ENCODE results near the gene NPPB.

The NPPB gene

GRCh38 chr1:11857164-11857851, 1.4 kb downstream of the NPPB start:
- DNase-seq (ENCODE audit: low read depth): no peak

DNA sequence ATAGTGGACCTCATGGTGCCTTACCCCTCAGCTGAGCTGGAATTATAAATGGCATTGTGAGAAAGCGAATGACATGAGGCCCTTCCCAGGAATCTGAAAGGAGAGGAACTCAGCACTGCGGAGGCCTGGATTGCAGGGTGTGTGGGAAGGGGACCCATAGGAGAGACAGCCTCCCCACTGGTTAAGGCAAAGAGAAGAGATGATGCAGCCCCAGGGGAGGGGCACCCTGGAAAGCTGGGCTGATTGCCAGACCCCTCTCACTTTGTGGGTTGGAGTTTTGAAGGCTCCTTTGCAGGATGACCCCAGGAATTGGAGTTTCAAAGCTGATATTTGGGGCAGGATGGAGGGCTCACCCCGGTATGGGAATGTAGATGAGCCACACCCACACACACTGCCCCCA, 2.0 kb downstream of the NPPB start:
- DNase-seq (ENCODE audit: low read depth): no peak

DNA sequence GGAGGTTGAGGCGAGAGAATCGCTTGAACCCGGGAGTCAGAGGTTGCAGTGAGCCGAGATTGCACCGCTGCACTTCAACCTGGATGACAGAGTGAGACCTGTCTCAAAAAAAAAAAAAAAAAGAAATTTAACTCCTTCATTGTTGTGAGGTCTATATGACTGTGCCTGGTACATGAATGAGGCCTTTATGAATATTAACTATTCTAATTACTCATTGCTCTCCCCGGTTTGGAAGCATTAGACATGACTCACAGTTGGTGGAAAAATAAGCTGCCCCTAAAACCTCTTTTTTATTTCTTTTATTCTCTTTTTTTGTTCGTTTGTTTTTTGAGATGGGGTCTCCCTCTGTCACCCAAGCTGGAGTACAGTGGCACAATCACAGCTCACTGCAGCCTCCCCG, 3.3 kb downstream of the NPPB start:
- no peak for DNase-seq (ENCODE audit: low read depth)

GRCh38 chr1:11854519-11854918, 4.2 kb downstream of the NPPB start:
- DNase-seq (ENCODE audit: low read depth): no peak

DNA sequence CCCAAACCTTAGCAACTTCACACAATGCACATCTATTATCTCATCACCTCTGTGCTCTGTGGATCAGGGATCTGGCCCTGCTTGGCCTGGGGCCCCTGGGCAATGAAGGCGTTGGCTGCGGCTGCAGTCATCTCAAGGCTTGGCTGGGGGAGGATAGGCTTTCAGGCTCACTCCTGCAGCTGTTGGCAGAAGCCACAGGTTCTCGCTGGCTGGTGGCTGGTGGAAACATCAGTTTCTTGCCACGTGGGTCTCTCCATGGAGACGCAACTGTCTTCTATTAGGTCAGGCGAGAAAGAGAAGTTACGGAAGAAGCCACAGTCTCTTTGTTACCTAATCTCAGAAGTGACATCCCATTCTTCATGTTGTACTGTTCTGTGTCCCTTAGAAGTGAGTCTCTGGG, 7.6 kb downstream of the NPPB start:
- DNase-seq (ENCODE audit: low read depth): no peak

GRCh38 chr1:11850156-11850555, 8.6 kb downstream of the NPPB start:
- DNase-seq (ENCODE audit: low read depth): no peak

DNA sequence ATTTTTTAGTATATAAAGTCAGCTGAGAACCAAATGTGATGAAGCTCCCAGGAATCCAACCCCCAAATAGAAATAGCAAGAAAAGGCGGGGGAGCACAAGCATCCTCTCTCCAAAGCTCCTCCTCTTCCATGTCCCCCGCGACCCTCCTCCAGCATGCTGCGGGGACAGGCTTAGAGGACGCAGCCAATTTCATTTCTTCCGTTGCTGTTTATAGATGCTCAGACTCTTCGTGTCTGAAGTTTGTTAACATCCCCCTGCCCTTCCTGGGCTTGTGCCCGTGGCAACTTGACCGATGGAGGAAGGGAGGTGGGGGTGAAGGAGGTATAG, 10.4 kb downstream of the NPPB start:
- no peak for DNase-seq (ENCODE audit: low read depth)

DNA sequence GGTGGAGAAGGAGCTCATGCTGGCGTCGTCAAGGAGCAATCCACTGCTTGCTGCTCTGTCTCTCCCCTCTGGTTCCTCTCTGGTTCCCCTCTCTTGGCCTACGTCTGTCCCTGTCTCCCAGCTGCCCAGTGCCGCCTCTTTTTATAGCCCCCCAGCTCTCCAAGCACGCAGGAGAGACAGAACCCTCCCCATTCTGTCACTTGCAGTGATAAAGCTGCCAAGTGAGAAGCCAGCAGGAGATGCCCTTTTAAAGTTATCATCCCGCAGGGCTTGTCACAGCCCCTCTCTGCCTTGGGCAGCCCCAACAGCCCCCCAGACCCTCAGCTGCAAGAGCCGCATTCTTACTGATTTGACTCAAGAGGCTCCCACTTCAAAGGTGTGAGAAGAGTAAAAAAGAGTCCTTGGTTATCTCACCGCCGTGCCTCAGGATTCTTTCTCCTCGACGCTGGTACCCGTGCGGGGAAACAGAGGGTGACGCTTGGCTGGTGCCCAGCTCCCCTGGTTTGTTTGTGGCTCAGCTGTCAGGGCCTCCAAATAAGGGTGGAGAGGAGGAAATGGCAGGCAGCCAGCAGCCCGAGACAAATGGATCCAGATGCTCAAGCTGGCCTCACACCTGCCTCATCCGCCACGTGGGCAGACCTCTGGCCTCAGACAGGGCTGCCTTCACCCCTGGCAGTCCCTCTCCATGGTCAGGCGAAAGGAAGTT, 10.9 kb downstream of the NPPB start, which contains the start of gene NPPA:
Gene NPPA, minus strand, starts transcription at position 117 of the 706 bp plus-strand sequence. Its CDS starts 99 bp downstream, at position 18.
- no peak for DNase-seq (ENCODE audit: low read depth)

- no peak for DNase-seq (ENCODE audit: low read depth)
Measured at GRCh38 chr1:11845641-11846335, 13.0 kb downstream of the NPPB start.

GRCh38 chr1:11842154-11843041, 16.3 kb downstream of the NPPB start:
- no peak for DNase-seq (ENCODE audit: low read depth)

GRCh38 chr1:11841245-11842153, 17.2 kb downstream of the NPPB start:
- no peak for DNase-seq (ENCODE audit: low read depth)

GRCh38 chr1:11839727-11840705, 18.7 kb downstream of the NPPB start:
- DNase-seq (ENCODE audit: low read depth): no peak

DNA sequence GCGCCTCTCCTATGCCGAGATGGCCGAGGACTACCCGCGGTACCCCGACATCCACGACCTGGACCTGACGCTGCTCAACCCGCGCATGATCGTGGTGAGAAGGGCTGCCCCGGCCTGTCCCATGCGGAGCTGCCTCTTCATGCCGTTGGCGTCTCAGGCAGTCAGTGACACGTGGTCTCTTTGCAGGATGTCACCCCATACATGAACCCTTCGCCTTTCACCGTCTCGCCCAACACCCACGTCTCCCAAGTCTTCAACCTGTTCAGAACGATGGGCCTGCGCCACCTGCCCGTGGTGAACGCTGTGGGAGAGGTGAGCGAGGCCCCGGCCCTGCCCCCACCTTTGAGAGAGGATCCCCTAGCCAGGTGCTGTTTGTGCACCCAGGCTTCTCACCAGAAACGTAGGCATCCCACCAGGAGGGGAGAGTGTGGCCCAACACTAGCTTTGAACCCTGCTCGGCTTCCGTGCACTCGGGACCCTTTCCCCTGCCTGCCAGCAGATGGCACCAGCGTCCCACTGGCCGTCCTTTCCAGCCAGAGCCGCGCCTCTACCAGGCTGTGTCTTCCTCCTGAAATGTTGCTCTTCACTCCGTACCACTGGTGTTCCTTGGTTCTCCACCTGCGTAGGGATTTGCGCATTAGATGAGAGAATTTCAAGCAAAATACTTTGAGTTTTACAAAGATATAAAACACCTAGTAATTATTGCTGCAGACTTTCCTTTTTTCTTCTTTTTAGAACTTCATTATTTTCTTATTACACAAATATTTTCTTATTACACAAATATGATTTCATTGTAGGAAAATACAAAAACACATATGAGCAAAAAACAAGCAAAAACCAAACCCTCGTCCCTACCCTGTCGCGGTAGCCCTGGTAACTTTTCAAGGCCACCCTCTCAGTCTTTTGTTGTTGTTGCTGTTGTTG, 20.1 kb downstream of the NPPB start:
- DNase-seq (ENCODE audit: low read depth): peak; percentile 33

- no peak for DNase-seq (ENCODE audit: low read depth)
Measured at GRCh38 chr1:11837767-11838348, 20.9 kb downstream of the NPPB start.

- no peak for DNase-seq (ENCODE audit: low read depth)
Measured at GRCh38 chr1:11836955-11837766, 21.6 kb downstream of the NPPB start.

DNA sequence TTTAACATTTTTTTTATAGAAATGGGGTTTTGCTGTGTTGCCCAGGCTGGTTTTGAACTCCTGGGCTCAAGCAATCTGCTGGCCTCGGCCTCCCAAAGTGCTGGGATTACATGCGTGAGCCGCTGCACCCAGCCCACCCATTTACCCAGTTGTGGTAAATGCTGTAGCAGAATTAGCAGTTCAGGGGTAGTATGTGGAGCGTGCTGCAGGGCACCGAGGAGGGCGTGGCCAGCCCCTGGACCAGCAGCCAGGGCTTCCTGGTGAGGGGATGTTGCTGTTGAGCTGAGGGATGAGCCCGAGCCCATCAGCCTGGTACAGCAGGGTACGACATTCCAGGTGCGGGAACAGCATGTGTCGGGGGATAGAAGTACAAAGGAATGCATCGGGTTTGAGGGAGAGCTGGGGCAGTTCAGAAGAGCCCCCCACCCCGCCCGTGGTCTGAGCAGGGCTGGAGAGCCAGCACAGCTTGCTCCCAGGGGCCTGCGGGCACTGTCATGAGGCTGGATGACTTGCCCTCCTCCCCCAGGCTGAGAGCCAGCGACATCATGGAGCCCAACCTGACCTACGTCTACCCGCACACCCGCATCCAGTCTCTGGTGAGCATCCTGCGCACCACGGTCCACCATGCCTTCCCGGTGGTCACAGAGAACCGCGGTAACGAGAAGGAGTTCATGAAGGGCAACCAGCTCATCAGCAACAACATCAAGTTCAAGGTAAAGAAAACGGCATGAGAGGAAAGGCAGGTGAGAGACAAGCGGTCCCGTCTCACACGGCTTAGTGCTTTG, 23.1 kb downstream of the NPPB start:
- no peak for DNase-seq (ENCODE audit: low read depth)

- DNase-seq (ENCODE audit: low read depth): no peak
Measured at GRCh38 chr1:11833900-11834299, 24.8 kb downstream of the NPPB start.
